Mononuclear cell (primary cell): Measurements from ENCODE around the gene C6orf132. TPM values are rescaled to one million over a fixed set of nuclear protein-coding genes. Genes with fewer than 3 reads are reported as not detected.

Experiments
- H3K27me3 ChIP-seq: 2 replicates; pipeline ENCODE4 v1.6.0; 2011; ENCODE audit warnings: low read length, control low read depth; ENCODE audit not compliant: insufficient read depth
- H3K4me1 ChIP-seq: 2 replicates; pipeline ENCODE4 v1.5.1; 2011; ENCODE audit warnings: mild to moderate bottlenecking, low read length, control low read depth; ENCODE audit not compliant: insufficient read depth
- H3K4me3 ChIP-seq: 2 replicates; pipeline ENCODE4 v1.5.1; 2011; ENCODE audit warnings: mild to moderate bottlenecking, low read length, moderate library complexity
- H3K9me3 ChIP-seq: 2 replicates; pipeline ENCODE4 v1.5.1; 2011; ENCODE audit warnings: low read depth, mild to moderate bottlenecking, control low read depth, low read length
- total RNA-seq: library from RNA; depleted of rRNA; stranded (reverse); fragments of >200 nt; gene quantifications from one replicate; pipeline ENCODE4 v1.2.3, GENCODE V29; 2012

Gene C6orf132
- total RNA-seq, 1 donor: not detected

- Histone ChIP-seq H3K4me1 (no peaks in the 10 kb centered on the region), H3K9me3 (no peaks in the 10 kb centered on the region), H3K27me3 (no peaks in the 10 kb centered on the region), H3K4me3 (no peak overlapping the region)
Observed at GRCh38 chr6:42093582-42094329, 48.7 kb downstream of the C6orf132 start.

- Histone ChIP-seq H3K4me3 (no peak overlapping the region), H3K9me3 (no peaks in the 10 kb centered on the region), H3K27me3 (no peaks in the 10 kb centered on the region), H3K4me1 (no peaks in the 10 kb centered on the region)
Observed at GRCh38 chr6:42091718-42092023, 50.7 kb downstream of the C6orf132 start.

GRCh38 chr6:42090819-42091717 is 51.4 kb downstream of the C6orf132 start:
- Histone ChIP-seq H3K27me3 (no peaks in the 10 kb centered on the region), H3K4me3 (no peak overlapping the region), H3K4me1 (no peaks in the 10 kb centered on the region), H3K9me3 (no peaks in the 10 kb centered on the region)

- Histone ChIP-seq H3K9me3 (no peaks in the 10 kb centered on the region), H3K4me3 (no peak overlapping the region), H3K27me3 (no peaks in the 10 kb centered on the region), H3K4me1 (no peaks in the 10 kb centered on the region)
Observed at GRCh38 chr6:42088101-42088591, 54.3 kb downstream of the C6orf132 start.

GRCh38 chr6:42086046-42087035 is 56.1 kb downstream of the C6orf132 start:
- Histone ChIP-seq H3K9me3 (no peaks in the 10 kb centered on the region), H3K4me3 (no peak overlapping the region), H3K4me1 (no peaks in the 10 kb centered on the region), H3K27me3 (no peaks in the 10 kb centered on the region)

- Histone ChIP-seq H3K27me3 (no peaks in the 10 kb centered on the region), H3K4me3 (no peak overlapping the region), H3K4me1 (no peaks in the 10 kb centered on the region), H3K9me3 (no peaks in the 10 kb centered on the region)
Observed at GRCh38 chr6:42084889-42085288, 57.5 kb downstream of the C6orf132 start.

- H3K4me3 ChIP-seq: no peak overlapping the region
Observed at GRCh38 chr6:42083530-42083929, 58.9 kb downstream of the C6orf132 start.

GRCh38 chr6:42079941-42080464 is 62.4 kb downstream of the C6orf132 start:
- no peaks in the 10 kb centered on the region for H3K9me3 ChIP-seq
- H3K4me3 ChIP-seq: no peak overlapping the region
- no peaks in the 10 kb centered on the region for H3K27me3 ChIP-seq
- no peaks in the 10 kb centered on the region for H3K4me1 ChIP-seq

More at GRCh38 chr6:42083530-42083929, 58.9 kb downstream of the C6orf132 start:
- Histone ChIP-seq H3K4me1 (no peaks in the 10 kb centered on the region), H3K27me3 (no peaks in the 10 kb centered on the region), H3K9me3 (no peaks in the 10 kb centered on the region)

- Histone ChIP-seq H3K9me3 (no peaks in the 10 kb centered on the region), H3K27me3 (no peaks in the 10 kb centered on the region), H3K4me1 (no peaks in the 10 kb centered on the region), H3K4me3 (no peak overlapping the region)
Observed at GRCh38 chr6:42078386-42078785, 64.0 kb downstream of the C6orf132 start.

GRCh38 chr6:42075159-42075838 is 67.1 kb downstream of the C6orf132 start:
- H3K27me3 ChIP-seq: no peaks in the 10 kb centered on the region
- H3K4me3 ChIP-seq: no peak overlapping the region
- H3K9me3 ChIP-seq: no peaks in the 10 kb centered on the region
- H3K4me1 ChIP-seq: no peaks in the 10 kb centered on the region

- no peaks in the 10 kb centered on the region for H3K9me3 ChIP-seq
- H3K27me3 ChIP-seq: no peaks in the 10 kb centered on the region
- no peak overlapping the region for H3K4me3 ChIP-seq
- H3K4me1 ChIP-seq: no peaks in the 10 kb centered on the region
Observed at GRCh38 chr6:42073287-42073686, 69.1 kb downstream of the C6orf132 start.

GRCh38 chr6:42071881-42072583 is 70.4 kb downstream of the C6orf132 start:
- H3K4me3 ChIP-seq: no peak overlapping the region
- H3K9me3 ChIP-seq: no peaks in the 10 kb centered on the region
- H3K27me3 ChIP-seq: no peaks in the 10 kb centered on the region
- H3K4me1 ChIP-seq: no peaks in the 10 kb centered on the region

GRCh38 chr6:42068872-42069522 is 73.4 kb downstream of the C6orf132 start:
- no peak overlapping the region for H3K4me3 ChIP-seq
- H3K9me3 ChIP-seq: no peaks in the 10 kb centered on the region
- H3K27me3 ChIP-seq: no peaks in the 10 kb centered on the region
- H3K4me1 ChIP-seq: no peaks in the 10 kb centered on the region
